A673 (cell line): Measurements from ENCODE around the gene CORO7. TPM values are rescaled to one million over a fixed set of nuclear protein-coding genes. Genes with fewer than 3 reads are reported as not detected.

Experiments
- BruUV-seq: library from RNA; stranded (reverse); fragments of 400-500 nt; replicated peaks from 2 replicates; lab custom pipeline; 2021; lab: Mats Ljungman, UMichigan
- CTCF ChIA-PET: fragments of 300-600 bp; sonication (Branson Sonifier 250); formaldehyde crosslinking; loops from one replicate; lab custom pipeline; 2022; ENCODE audit warnings: antibody characterized with exemption; lab: Charles Lee
- POLR2A ChIA-PET: fragments of 300-600 bp; sonication (Branson Sonifier 250); formaldehyde crosslinking; loops from one replicate; lab custom pipeline; 2022; ENCODE audit warnings: antibody characterized with exemption; ENCODE audit not compliant: low non-redundant PET; lab: Charles Lee
- DNase-seq: peaks from one replicate; pipeline ENCODE4 v3.0.0-alpha.2; 2015; ENCODE audit warnings: low spot score
- H3K27ac ChIP-seq: fragments of 200-600 bp; sonication (generic); 2 replicates; pipeline ENCODE4 v1.5.1; 2016; ENCODE audit warnings: mixed run types, low read depth, mild to moderate bottlenecking, mixed read lengths, antibody characterized with exemption, low read length; ENCODE audit not compliant: poor library complexity, severe bottlenecking
- H3K27me3 ChIP-seq: fragments of 200-600 bp; sonication (generic); replicated peaks from 2 replicates; pipeline ENCODE4 v1.6.1; 2017; ENCODE audit warnings: mixed run types, low read depth, mild to moderate bottlenecking, mixed read lengths, antibody characterized with exemption, low read length; ENCODE audit not compliant: insufficient read depth, poor library complexity
- H3K36me3 ChIP-seq: fragments of 200-600 bp; sonication (generic); 2 replicates; pipeline ENCODE4 v1.6.1; 2016; ENCODE audit warnings: mixed run types, mild to moderate bottlenecking, mixed read lengths, antibody characterized with exemption, low read length; ENCODE audit not compliant: insufficient read depth, poor library complexity, severe bottlenecking
- H3K4me1 ChIP-seq: fragments of 200-600 bp; sonication (generic); 2 replicates; pipeline ENCODE4 v1.6.1; 2017; ENCODE audit warnings: mixed run types, mild to moderate bottlenecking, mixed read lengths, antibody characterized with exemption, low read length; ENCODE audit not compliant: insufficient read depth, poor library complexity, severe bottlenecking
- H3K4me3 ChIP-seq: fragments of 200-600 bp; sonication (generic); 2 replicates; pipeline ENCODE4 v1.5.1; 2016; ENCODE audit warnings: low read depth, mixed run types, mild to moderate bottlenecking, mixed read lengths, low read length; ENCODE audit not compliant: poor library complexity, severe bottlenecking
- H3K9me3 ChIP-seq: fragments of 200-600 bp; sonication (generic); 2 replicates; pipeline ENCODE4 v1.6.1; 2016; ENCODE audit warnings: mixed run types, low read depth, mild to moderate bottlenecking, mixed read lengths, antibody characterized with exemption, low read length; ENCODE audit not compliant: poor library complexity, severe bottlenecking
- EZH2 ChIP-seq: fragments of 200-600 bp; sonication (generic); IDR thresholded peaks from 2 replicates; pipeline ENCODE4 v1.6.1; 2017; ENCODE audit warnings: borderline replicate concordance, low read depth, mild to moderate bottlenecking, mixed read lengths, antibody characterized with exemption, low read length; ENCODE audit not compliant: poor library complexity, severe bottlenecking
- intact Hi-C: fragments of 100-400 bp; cut with micrococcal nuclease; formaldehyde crosslinking; loops from one replicate; pipeline ENCODE4 v1.10.0; 2022; ENCODE audit not compliant: unreplicated experiment
- total RNA-seq: library from RNA; stranded (reverse); gene quantifications from 2 replicates; pipeline ENCODE4 v1.2.3, GENCODE V29; 2021
- TF ChIP-seq, protein P1 (sequence below): fragments of 300-800, 200-600 bp; sonication (generic); conservative IDR thresholded peaks from 2 replicates; pipeline ENCODE4 v1.5.1; 2017; ENCODE audit warnings: low read depth, mild to moderate bottlenecking, antibody characterized with exemption, low read length, moderate library complexity, mixed read lengths

CORO7 gene
- total RNA-seq, 1 experiment from 2014 or later, result 24.4 TPM

DNA sequence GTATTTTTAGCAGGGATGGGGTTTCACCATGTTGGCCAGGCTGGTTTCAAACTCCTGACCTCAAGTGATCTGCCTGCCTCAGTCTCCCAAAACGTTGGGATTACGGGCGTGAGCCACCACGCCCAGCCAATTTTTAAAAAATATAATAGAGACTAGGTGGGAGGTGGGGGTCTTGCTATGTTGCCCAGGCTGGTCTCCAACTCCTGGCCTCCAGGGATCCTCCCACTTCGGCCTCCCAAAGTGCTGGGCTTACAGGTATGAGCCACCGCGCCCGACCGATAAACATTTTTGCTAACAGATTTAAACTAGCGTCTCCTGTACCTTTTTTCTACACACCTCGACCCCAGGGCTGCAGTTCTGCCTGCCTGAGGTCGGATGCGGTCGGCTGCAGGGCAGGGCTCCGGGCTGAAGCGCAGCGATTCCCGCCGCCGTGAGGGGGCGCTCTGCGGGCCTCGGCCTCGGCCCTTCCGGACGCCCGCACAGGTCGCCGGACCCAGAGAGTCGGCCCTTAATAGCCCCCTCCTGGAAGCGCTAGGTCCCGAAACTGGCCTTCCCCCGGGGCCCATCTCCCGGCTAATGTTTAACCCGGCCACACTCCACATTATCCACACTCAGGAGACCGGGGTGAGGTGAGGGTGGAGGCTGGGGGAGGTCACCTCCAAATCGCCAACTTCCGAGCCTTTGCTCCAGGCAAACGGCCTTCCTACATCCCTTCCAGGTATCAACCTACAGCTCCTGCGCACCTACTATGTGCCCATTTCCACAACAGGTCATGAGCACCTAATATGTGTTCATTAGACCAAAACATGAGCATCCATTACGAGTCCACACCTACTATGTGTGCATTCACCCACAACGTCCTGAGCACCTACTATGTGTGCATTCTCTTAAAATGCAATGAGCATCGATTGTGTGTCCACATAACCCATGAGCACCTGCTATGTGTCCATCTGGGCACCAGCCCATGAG is 102.5 kb downstream of the CORO7 start:
- Histone ChIP-seq H3K9me3 (no peaks in the 10 kb centered on the region), H3K36me3 (no peaks in the 10 kb centered on the region), H3K27me3 (no peaks in the 10 kb centered on the region), H3K4me1 (peaks cover 23% of the 10 kb centered on the region), H3K4me3 (no peak overlapping the region), H3K27ac (no peak overlapping the region)
- intact Hi-C loops, result no loop called here
- ChIA-PET CTCF (interaction anchor here (0.7 kb wide), 1 partner anchor 9 kb away, joined by 5 read pairs; no protein-coding TSS in a partner anchor), POLR2A (no interaction called here)
- BruUV-seq, result no TSS peak
- TF ChIP-seq, protein P1, sequence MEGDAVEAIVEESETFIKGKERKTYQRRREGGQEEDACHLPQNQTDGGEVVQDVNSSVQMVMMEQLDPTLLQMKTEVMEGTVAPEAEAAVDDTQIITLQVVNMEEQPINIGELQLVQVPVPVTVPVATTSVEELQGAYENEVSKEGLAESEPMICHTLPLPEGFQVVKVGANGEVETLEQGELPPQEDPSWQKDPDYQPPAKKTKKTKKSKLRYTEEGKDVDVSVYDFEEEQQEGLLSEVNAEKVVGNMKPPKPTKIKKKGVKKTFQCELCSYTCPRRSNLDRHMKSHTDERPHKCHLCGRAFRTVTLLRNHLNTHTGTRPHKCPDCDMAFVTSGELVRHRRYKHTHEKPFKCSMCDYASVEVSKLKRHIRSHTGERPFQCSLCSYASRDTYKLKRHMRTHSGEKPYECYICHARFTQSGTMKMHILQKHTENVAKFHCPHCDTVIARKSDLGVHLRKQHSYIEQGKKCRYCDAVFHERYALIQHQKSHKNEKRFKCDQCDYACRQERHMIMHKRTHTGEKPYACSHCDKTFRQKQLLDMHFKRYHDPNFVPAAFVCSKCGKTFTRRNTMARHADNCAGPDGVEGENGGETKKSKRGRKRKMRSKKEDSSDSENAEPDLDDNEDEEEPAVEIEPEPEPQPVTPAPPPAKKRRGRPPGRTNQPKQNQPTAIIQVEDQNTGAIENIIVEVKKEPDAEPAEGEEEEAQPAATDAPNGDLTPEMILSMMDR, result peak; percentile 57
- TF ChIP-seq EZH2, result no peak
- no peak for DNase-seq

DNA sequence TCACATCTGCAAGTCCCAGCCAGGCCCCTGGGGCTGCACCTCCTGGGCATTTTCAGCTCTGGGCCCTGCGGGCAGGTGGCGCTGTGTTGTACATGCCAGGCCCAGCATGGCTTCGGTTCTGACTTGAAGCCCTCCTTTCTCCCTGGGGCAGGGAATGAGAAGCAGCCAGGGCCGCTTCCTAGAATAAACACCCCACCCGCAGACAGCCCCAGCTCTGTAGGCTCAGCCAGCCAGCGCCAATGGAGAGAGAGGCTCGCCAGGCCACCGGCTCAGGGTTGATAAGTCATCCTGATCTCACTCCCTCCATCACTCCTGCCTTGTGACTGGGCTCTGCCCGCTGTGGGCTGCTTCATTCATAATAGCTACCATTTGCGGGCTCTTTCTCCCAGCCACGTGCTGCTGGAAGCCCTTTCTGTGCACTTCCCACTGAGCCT is 106.5 kb downstream of the CORO7 start:
- Histone ChIP-seq H3K4me3 (no peak overlapping the region), H3K36me3 (no peaks in the 10 kb centered on the region), H3K9me3 (no peaks in the 10 kb centered on the region), H3K4me1 (peaks cover 8% of the 10 kb centered on the region), H3K27ac (no peak overlapping the region), H3K27me3 (no peaks in the 10 kb centered on the region)
- CTCF ChIA-PET, result no interaction called here
- TF ChIP-seq, protein P1, result peak; percentile 58
- TF ChIP-seq EZH2, result no peak
- DNase-seq, result peak; percentile 48
- no TSS peak for BruUV-seq
- POLR2A ChIA-PET, result no interaction called here
- intact Hi-C loops, result no loop called here

DNA sequence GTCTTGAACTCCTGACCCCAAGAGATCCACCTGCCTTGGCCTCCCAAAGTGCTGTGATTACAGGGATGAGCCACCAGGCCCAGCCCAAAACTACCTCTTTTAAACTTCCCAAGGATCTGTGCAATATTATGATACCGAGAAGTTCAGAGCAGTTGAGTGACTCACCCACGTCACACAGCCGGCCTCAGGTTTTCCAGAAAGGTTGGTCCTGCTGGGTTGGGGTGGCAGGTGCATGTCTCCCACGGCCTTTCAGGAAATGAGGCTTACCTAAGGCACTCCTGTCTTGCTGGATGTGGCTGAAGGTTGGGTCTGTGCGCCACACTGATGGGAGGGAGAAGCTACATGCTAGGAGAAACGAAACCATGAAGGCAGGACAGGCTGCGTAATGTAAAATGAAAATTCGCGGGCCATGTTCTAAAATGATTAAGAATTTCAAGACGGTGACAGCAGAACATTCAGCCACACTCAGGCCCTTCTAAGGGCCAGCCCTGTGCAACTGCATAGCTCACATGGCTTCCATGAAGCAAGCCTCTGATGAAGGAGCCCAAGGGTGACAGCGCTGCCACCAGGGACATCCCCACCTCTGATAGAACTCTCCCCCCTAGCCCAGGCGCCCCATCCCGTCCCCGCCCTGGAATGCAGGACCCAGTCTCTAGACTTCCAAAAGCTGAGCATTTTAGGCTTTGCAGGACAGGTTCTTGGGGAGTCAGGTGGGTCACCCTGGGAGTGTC is 107.1 kb downstream of the CORO7 start:
- Histone ChIP-seq H3K4me3 (no peak overlapping the region), H3K4me1 (peaks cover 8% of the 10 kb centered on the region), H3K27me3 (no peaks in the 10 kb centered on the region), H3K9me3 (no peaks in the 10 kb centered on the region), H3K27ac (no peak overlapping the region), H3K36me3 (no peaks in the 10 kb centered on the region)
- POLR2A ChIA-PET, result no interaction called here
- TF ChIP-seq, protein P1, result no peak
- no peak for TF ChIP-seq EZH2
- DNase-seq, result no peak
- intact Hi-C loops, result no loop called here
- BruUV-seq, result no TSS peak
- CTCF ChIA-PET, result no interaction called here
